Large intestine (tissue), 3 donors: ENCODE results near the gene CD81. TPM values are rescaled to one million over a fixed set of nuclear protein-coding genes. Genes with fewer than 3 reads are reported as not detected.
"Not testable (repeated sequence)": the region's sequence is repeated elsewhere in the genome, so short reads cannot be mapped to it uniquely, and the experiment has no call there.

Experiments used
- DNase-seq, 2 donors: peaks; one replicate each; pipeline versions ENCODE4 v3.0.0 to v3.0.0-alpha.2; 2013
- H3K27ac ChIP-seq: one replicate; pipeline ENCODE4 v1.5.1; 2013; ENCODE audit warnings: low read length
- H3K27me3 ChIP-seq: 2 replicates; pipeline ENCODE4 v1.6.1; 2013; ENCODE audit warnings: low read length; ENCODE audit not compliant: control insufficient read depth, insufficient read depth
- H3K36me3 ChIP-seq: 2 replicates; pipeline ENCODE4 v1.6.1; 2013; ENCODE audit warnings: low read length; ENCODE audit not compliant: control insufficient read depth, insufficient read depth
- H3K4me1 ChIP-seq: one replicate; pipeline ENCODE4 v1.6.1; 2013; ENCODE audit warnings: low read length; ENCODE audit not compliant: control insufficient read depth, insufficient read depth
- H3K4me3 ChIP-seq: one replicate; pipeline ENCODE4 v1.5.1; 2013; ENCODE audit warnings: low read length
- H3K9me3 ChIP-seq: one replicate; pipeline ENCODE4 v1.6.1; 2013; ENCODE audit warnings: mild to moderate bottlenecking, low read depth, low read length, moderate library complexity; ENCODE audit not compliant: control insufficient read depth
- WGBS: methylation state at CpG from one replicate; pipeline ENCODE4 v1.1.5; 2013; ENCODE audit warnings: low lambda C conversion rate; ENCODE audit not compliant: insufficient coverage; 5-methylcytosine and 5-hydroxymethylcytosine counted together
- polyA plus RNA-seq: library from polyadenylated mRNA; unstranded; fragments of 120-200 nt; gene quantifications from one replicate; pipeline ENCODE4 v1.2.1, GENCODE V29; 2013

The CD81 gene
- polyA plus RNA-seq, 1 donor: 292 TPM

- Histone ChIP-seq H3K27me3 (no peaks in the 10 kb centered on the region), H3K36me3 (no peaks in the 10 kb centered on the region), H3K9me3 (peaks cover 8% of the 10 kb centered on the region), H3K27ac (no peak overlapping the region), H3K4me1 (no peaks in the 10 kb centered on the region), H3K4me3 (no peak overlapping the region)
- 67% methylated on average over 1 of the region's 4 CpGs for WGBS
- DNase-seq: no peak
Measured at GRCh38 chr11:2352420-2352819, 24.7 kb upstream of the CD81 start.

- H3K27ac ChIP-seq: no peak overlapping the region
- WGBS: no CpG with 5 or more reads among the region's 7 CpGs
- no peaks in the 10 kb centered on the region for H3K27me3 ChIP-seq
- H3K36me3 ChIP-seq: no peaks in the 10 kb centered on the region
- no peak overlapping the region for H3K4me3 ChIP-seq
- no peaks in the 10 kb centered on the region for H3K9me3 ChIP-seq
- DNase-seq: no peak
- H3K4me1 ChIP-seq: no peaks in the 10 kb centered on the region
Measured at GRCh38 chr11:2355000-2355644, 22.0 kb upstream of the CD81 start.

GRCh38 chr11:2357246-2357645, 19.9 kb upstream of the CD81 start:
- Histone ChIP-seq H3K4me3 (no peak overlapping the region), H3K36me3 (no peaks in the 10 kb centered on the region), H3K27ac (no peak overlapping the region), H3K4me1 (no peaks in the 10 kb centered on the region), H3K27me3 (no peaks in the 10 kb centered on the region), H3K9me3 (no peaks in the 10 kb centered on the region)
- no CpG with 5 or more reads among the region's 8 CpGs for WGBS
- no peak for DNase-seq

DNA sequence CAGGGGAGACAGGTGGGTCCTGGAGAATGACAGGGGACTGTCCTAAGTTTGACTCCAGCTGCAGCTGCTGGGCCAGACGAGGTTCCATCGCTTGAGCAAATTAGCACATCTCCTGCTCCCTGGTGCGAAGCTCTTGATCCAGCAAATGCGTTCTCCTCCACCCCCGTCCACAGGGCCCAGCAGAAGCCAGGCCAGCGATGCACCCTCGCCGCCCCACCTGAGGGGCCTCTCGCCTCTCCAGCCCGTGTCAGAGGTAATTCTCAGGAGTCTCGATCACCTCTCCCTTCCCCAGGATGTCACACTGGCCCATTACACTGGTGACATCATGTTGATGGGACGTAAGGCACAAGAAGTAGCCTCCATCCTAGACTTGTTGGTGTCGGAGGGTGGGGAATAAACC, 19.5 kb upstream of the CD81 start:
- WGBS: no CpG with 5 or more reads among the region's 13 CpGs
- not testable (repeated sequence) for DNase-seq

DNA sequence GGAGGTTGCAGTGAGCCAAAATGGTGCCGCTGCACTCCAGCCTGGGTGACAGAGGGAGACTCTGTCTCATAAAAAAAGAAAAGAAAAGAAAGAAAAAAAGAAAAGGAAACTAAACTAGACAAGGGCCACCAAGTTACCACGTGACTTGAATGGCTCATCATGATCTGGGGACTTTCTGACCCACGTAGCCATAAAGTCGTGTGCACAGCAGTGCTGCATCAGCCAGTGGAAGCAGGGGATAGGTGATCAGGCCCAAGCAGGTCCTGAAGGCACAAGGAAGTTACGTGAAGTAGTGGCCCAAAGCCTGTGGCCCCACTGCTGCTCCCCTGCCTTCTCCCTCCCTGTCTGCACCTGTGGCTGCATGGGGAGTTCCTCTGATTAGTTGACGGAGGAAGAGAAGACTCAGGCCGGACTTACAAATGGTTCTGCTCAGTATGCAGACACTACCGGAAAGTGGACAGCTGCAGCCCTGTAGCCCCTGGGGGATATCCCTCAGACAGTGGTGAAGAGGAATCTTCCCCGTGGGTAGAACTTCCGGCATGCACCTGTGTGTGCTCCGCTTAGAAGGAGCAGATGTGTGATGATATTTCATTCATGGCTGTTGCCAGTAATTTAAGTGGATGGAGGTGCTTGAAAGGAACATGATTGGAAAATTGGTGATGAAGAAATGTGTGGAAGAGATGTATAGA, 18.2 kb upstream of the CD81 start:
- no CpG with 5 or more reads among the region's 11 CpGs for WGBS
- DNase-seq: no peak
- H3K27ac ChIP-seq: no peak overlapping the region
- no peaks in the 10 kb centered on the region for H3K36me3 ChIP-seq
- H3K4me3 ChIP-seq: no peak overlapping the region
- peaks cover 6% of the 10 kb centered on the region for H3K4me1 ChIP-seq
- no peaks in the 10 kb centered on the region for H3K9me3 ChIP-seq
- H3K27me3 ChIP-seq: no peaks in the 10 kb centered on the region

More for the DNA sequence above, 19.5 kb upstream of the CD81 start:
- H3K4me3 ChIP-seq, H3K36me3 ChIP-seq, H3K27ac ChIP-seq, H3K4me1 ChIP-seq, H3K27me3 ChIP-seq, H3K9me3 ChIP-seq: not testable (repeated sequence)

DNA sequence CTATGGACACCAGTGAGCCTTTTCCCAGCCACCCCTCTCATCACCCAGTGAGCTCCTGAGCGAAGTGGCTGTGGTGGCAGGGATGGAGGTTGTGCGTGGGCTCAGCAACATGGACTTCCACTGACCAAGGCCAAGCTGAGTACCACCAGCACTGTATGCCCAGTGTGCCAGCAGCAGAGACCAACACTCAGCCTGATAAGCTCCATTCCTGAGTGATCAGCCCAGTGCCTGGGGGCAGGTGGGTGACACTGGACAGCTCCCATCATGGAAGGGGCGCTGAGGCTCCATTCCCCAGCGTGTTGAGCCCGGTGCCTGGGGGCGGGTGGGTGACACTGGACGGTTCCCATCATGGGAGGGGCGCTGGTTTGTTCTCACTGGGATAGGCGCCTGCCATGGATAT, 17.6 kb upstream of the CD81 start:
- H3K27ac ChIP-seq: no peak overlapping the region
- H3K27me3 ChIP-seq: no peaks in the 10 kb centered on the region
- H3K36me3 ChIP-seq: no peaks in the 10 kb centered on the region
- peaks cover 6% of the 10 kb centered on the region for H3K4me1 ChIP-seq
- H3K4me3 ChIP-seq: no peak overlapping the region
- no peak for DNase-seq
- no CpG with 5 or more reads among the region's 9 CpGs for WGBS
- H3K9me3 ChIP-seq: no peaks in the 10 kb centered on the region

- H3K27ac ChIP-seq: no peak overlapping the region
- no CpG with 5 or more reads among the region's 14 CpGs for WGBS
Measured at GRCh38 chr11:2360081-2360642, 16.9 kb upstream of the CD81 start.

DNA sequence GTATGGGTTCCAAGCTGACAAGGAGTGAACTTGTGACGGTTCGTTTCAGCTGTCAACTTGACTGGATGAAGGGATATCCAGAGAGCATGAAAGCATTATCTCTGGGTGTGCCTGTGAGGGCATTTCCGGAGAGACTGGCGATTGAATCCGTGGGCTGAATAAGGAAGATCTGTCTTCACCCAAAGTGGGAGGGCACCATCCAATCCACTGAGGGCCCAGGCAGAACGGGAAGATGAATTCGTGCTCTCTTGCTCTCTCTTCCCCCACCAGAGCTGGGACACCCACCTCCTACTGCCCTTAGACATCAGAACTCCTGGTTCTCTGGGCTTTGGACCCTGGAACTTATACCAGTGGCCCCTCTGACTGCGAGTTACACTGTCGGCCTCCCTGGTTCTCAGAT, 15.5 kb upstream of the CD81 start:
- DNase-seq: no peak

More at GRCh38 chr11:2360081-2360642, 16.9 kb upstream of the CD81 start:
- Histone ChIP-seq H3K9me3 (no peaks in the 10 kb centered on the region), H3K4me3 (no peak overlapping the region), H3K27me3 (no peaks in the 10 kb centered on the region), H3K4me1 (peaks cover 6% of the 10 kb centered on the region), H3K36me3 (no peaks in the 10 kb centered on the region)
- no peak for DNase-seq

DNA sequence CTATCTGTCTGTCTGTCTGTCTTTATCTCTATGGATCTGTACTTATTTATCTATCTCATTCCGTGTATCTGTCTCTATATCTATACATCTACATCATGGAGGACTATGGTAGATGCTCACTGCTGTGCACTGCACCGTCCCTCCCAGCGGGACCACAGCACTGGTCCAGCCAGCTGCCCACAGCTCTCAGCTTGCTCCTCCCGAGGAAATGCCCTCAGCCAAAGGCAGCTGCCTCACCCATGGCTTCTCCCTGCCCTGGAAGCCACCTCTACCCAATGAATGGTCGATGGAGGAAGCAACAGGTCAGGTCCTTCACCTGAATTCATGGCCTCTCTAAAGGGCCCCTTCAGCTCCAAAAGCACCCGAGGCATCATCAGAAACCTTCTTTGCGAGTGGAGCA, 14.7 kb upstream of the CD81 start:
- WGBS: no CpG with 5 or more reads among the region's 7 CpGs
- Histone ChIP-seq H3K4me3 (no peak overlapping the region), H3K9me3 (no peaks in the 10 kb centered on the region), H3K36me3 (no peaks in the 10 kb centered on the region), H3K27me3 (no peaks in the 10 kb centered on the region), H3K4me1 (peaks cover 6% of the 10 kb centered on the region), H3K27ac (no peak overlapping the region)
- no peak for DNase-seq

More for the DNA sequence above, 15.5 kb upstream of the CD81 start:
- peaks cover 6% of the 10 kb centered on the region for H3K4me1 ChIP-seq
- WGBS: no CpG with 5 or more reads among the region's 9 CpGs
- no peaks in the 10 kb centered on the region for H3K9me3 ChIP-seq
- H3K27me3 ChIP-seq: no peaks in the 10 kb centered on the region
- H3K27ac ChIP-seq: no peak overlapping the region
- H3K4me3 ChIP-seq: no peak overlapping the region
- H3K36me3 ChIP-seq: no peaks in the 10 kb centered on the region

DNA sequence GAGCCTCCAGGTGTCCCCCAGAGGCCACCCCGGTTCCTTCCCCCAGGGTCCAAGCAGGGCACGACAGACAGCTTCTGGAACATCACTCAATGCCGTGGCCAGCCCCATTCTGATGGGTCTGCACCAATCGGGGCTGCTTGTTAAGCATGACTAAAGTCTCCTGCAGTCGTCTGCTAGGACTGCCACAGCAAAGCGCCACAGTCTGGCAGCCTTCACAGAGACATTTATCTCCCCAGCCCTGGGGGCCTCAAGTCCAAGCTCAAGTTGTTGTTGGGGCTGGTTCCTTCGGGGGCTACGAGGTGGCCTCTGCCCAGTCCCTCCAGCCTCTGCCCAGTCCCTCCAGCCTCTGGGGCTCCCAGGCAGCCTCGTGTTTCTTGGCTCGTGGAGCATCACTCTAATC, 14.0 kb upstream of the CD81 start:
- no peak for DNase-seq
- Histone ChIP-seq H3K4me3 (no peak overlapping the region), H3K36me3 (no peaks in the 10 kb centered on the region), H3K4me1 (peaks cover 6% of the 10 kb centered on the region), H3K27me3 (no peaks in the 10 kb centered on the region), H3K9me3 (no peaks in the 10 kb centered on the region), H3K27ac (no peak overlapping the region)
- no CpG with 5 or more reads among the region's 10 CpGs for WGBS
